ENCODE data around the gene UBAC2. TPM values are rescaled to one million over a fixed set of nuclear protein-coding genes. Genes with fewer than 3 reads are reported as not detected.

UBAC2 gene
- total RNA-seq, 1 donor from 2014 or later, result 87.7 TPM

DNA sequence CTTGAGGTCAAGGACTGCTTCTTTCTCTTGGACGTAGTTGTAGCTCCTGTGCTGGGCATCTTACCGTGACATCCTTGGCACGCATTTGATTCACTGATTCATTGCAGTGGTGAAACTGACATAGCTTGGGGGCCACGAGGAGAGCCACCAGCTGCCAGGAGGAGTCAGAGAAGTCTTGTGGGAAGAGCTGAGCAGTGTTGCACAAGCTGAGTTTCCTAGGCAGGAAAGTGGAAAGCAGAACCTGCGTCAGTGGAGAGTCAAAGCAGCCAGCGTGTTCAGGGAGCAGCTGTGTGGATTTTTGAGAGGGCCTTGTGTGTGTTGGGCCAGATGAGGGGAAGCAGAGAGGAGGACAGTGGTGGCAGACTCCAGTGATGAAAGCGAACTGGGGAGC, 111.8 kb downstream of the UBAC2 start:
- peaks cover 15% of the 10 kb centered on the region for H3K9me3 Mint-ChIP-seq

DNA sequence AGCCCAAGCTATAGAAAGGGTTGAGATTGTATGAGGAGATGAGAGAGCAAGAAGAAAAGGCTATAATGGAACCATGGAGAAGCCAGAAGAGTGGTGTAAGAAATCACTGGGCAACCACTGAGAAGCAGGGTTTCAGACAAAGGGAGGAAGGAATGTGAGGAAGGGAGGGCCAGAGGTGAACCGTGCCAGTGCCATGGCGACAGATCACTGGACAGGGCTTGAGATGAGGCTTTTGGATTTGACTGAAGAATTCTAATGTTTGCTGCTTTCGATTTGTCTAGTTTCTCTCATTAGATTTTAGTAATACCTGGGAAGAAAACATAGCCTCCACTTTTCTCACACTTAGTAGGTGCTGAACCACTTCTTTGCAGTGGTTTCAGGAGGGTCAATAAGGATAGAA, 112.8 kb downstream of the UBAC2 start:
- Mint-ChIP-seq H3K27ac (peak overlapping the region; percentile 89), H3K36me3 (peaks cover 34% of the 10 kb centered on the region), H3K4me3 (peak overlapping the region; percentile 4), H3K4me1 (peaks cover 25% of the 10 kb centered on the region), H3K9me3 (peaks cover 15% of the 10 kb centered on the region), H3K27me3 (ENCODE audit: insufficient read depth, low read depth) (peaks cover 4% of the 10 kb centered on the region)
- Histone ChIP-seq H3K79me2 (ENCODE audit: low read depth) (no peaks in the 10 kb centered on the region), H4K20me1 (ENCODE audit: low read depth) (no peaks in the 10 kb centered on the region), H3K27ac (no peak overlapping the region), H3F3A (ENCODE audit: low read depth) (no peaks in the 10 kb centered on the region), H3K9ac (no peak overlapping the region), H3K36me3 (peaks cover 3% of the 10 kb centered on the region), H3K4me1 (peaks cover 5% of the 10 kb centered on the region), H3K4me2 (peak overlapping the region; percentile 22), H3K9me3 (ENCODE audit: low read depth) (no peaks in the 10 kb centered on the region), H3K4me3 (no peak overlapping the region), H3K27me3 (no peaks in the 10 kb centered on the region), H2AFZ (replicated peaks) (no peak overlapping the region)
- TF ChIP-seq EZH2 (IDR thresholded peaks at IDR 0.05) (no peak), EZH2phosphoT487 (IDR thresholded peaks at IDR 0.05) (no peak)
- TF ChIP-seq, protein P1, sequence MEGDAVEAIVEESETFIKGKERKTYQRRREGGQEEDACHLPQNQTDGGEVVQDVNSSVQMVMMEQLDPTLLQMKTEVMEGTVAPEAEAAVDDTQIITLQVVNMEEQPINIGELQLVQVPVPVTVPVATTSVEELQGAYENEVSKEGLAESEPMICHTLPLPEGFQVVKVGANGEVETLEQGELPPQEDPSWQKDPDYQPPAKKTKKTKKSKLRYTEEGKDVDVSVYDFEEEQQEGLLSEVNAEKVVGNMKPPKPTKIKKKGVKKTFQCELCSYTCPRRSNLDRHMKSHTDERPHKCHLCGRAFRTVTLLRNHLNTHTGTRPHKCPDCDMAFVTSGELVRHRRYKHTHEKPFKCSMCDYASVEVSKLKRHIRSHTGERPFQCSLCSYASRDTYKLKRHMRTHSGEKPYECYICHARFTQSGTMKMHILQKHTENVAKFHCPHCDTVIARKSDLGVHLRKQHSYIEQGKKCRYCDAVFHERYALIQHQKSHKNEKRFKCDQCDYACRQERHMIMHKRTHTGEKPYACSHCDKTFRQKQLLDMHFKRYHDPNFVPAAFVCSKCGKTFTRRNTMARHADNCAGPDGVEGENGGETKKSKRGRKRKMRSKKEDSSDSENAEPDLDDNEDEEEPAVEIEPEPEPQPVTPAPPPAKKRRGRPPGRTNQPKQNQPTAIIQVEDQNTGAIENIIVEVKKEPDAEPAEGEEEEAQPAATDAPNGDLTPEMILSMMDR (IDR thresholded peaks at IDR 0.05), result no peak
- DNase-seq (ENCODE audit: low spot score), result peak; percentile 65

More for the DNA sequence above, 111.8 kb downstream of the UBAC2 start:
- Histone ChIP-seq H3K36me3 (peaks cover 3% of the 10 kb centered on the region), H2AFZ (replicated peaks) (no peak overlapping the region), H3K9me3 (ENCODE audit: low read depth) (no peaks in the 10 kb centered on the region), H4K20me1 (ENCODE audit: low read depth) (no peaks in the 10 kb centered on the region), H3K4me3 (no peak overlapping the region), H3K79me2 (ENCODE audit: low read depth) (no peaks in the 10 kb centered on the region), H3K9ac (no peak overlapping the region), H3K27me3 (no peaks in the 10 kb centered on the region), H3K4me1 (peaks cover 5% of the 10 kb centered on the region), H3K27ac (no peak overlapping the region), H3F3A (ENCODE audit: low read depth) (no peaks in the 10 kb centered on the region), H3K4me2 (no peak overlapping the region)
- TF ChIP-seq EZH2 (IDR thresholded peaks at IDR 0.05) (no peak), EZH2phosphoT487 (IDR thresholded peaks at IDR 0.05) (no peak)
- TF ChIP-seq, protein P1 (IDR thresholded peaks at IDR 0.05), result no peak
- Mint-ChIP-seq H3K4me3 (no peak overlapping the region), H3K36me3 (peaks cover 36% of the 10 kb centered on the region), H3K27me3 (ENCODE audit: insufficient read depth, low read depth) (peaks cover 4% of the 10 kb centered on the region), H3K27ac (peak overlapping the region; percentile 64), H3K4me1 (peaks cover 29% of the 10 kb centered on the region)
- no peak for DNase-seq (ENCODE audit: low spot score)

DNA sequence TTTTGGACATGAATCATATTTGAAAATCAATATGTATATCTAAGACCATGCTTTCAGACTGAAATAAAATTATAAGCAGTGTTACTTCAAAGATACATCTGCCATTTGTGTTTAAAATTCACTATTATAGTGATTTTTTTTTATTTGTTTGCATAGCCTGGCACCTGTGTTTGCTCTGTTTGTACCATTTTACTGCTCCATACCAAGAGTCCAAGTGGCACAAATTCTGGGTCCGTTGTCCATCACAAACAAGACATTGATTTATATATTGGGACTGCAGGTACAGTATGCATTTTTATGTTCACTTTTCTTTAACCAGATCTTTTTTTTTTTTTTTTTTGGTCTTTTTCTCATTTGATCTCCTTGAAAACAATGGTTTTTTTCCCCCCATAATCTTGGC, 113.3 kb downstream of the UBAC2 start:
- H3K9me3 Mint-ChIP-seq, result peaks cover 15% of the 10 kb centered on the region
- H3K27ac ChIP-seq, result no peak overlapping the region
- H3K4me2 ChIP-seq, result peak overlapping the region; percentile 22
- H3K36me3 ChIP-seq, result peaks cover 4% of the 10 kb centered on the region
- TF ChIP-seq EZH2phosphoT487 (IDR thresholded peaks at IDR 0.05), result no peak
- TF ChIP-seq, protein P1 (IDR thresholded peaks at IDR 0.05), result no peak
- TF ChIP-seq EZH2 (IDR thresholded peaks at IDR 0.05), result no peak
- H3K27ac Mint-ChIP-seq, result no peak overlapping the region
- H3K9ac ChIP-seq, result no peak overlapping the region
- H3K27me3 ChIP-seq, result no peaks in the 10 kb centered on the region
- H3K27me3 Mint-ChIP-seq (ENCODE audit: insufficient read depth, low read depth), result peaks cover 4% of the 10 kb centered on the region
- peaks cover 5% of the 10 kb centered on the region for H3K4me1 ChIP-seq
- H3K36me3 Mint-ChIP-seq, result peaks cover 34% of the 10 kb centered on the region
- H3K9me3 ChIP-seq (ENCODE audit: low read depth), result no peaks in the 10 kb centered on the region
- no peak overlapping the region for H3K4me3 Mint-ChIP-seq
- H3F3A ChIP-seq (ENCODE audit: low read depth), result no peaks in the 10 kb centered on the region
- H4K20me1 ChIP-seq (ENCODE audit: low read depth), result no peaks in the 10 kb centered on the region
- H3K4me3 ChIP-seq, result no peak overlapping the region
- no peaks in the 10 kb centered on the region for H3K79me2 ChIP-seq (ENCODE audit: low read depth)
- DNase-seq (ENCODE audit: low spot score), result no peak
- no peak overlapping the region for H2AFZ ChIP-seq (replicated peaks)
- H3K4me1 Mint-ChIP-seq, result peaks cover 25% of the 10 kb centered on the region

Data from neural progenitor cell (in vitro differentiated cells).